Bone marrow (tissue), 2 donors: ENCODE results near the gene EPHB3.
"Not testable (repeated sequence)": the region's sequence is repeated elsewhere in the genome, so short reads cannot be mapped to it uniquely, and the experiment has no call there.

Source experiments
- DNase-seq, 2 donors: peaks; one replicate each; lab custom pipeline; 2025; lab: John Stamatoyannopoulos, UW

Gene EPHB3

GRCh38 chr3:184598574-184598927, 37.0 kb downstream of the EPHB3 start:
- DNase-seq, result no peak

DNA sequence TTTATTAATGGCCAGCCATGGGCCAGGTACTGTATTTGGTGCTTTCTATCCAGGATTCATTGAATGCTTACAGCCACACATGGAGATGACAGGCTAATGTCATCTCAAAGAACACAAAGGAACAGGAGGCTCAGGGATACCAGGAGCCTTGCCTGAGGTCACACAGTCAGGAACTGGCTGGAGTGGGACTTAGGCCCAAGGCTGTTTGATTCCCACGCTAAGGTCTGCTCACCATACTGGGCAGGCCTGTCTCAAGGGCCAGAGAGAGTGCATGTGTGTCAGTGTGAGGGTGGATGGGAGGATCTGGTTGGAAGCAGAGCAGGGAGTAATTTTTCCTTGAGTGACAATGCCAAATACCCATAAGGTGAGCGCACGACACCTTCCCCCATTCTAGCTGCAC, 37.6 kb downstream of the EPHB3 start:
- no peak for DNase-seq

DNA sequence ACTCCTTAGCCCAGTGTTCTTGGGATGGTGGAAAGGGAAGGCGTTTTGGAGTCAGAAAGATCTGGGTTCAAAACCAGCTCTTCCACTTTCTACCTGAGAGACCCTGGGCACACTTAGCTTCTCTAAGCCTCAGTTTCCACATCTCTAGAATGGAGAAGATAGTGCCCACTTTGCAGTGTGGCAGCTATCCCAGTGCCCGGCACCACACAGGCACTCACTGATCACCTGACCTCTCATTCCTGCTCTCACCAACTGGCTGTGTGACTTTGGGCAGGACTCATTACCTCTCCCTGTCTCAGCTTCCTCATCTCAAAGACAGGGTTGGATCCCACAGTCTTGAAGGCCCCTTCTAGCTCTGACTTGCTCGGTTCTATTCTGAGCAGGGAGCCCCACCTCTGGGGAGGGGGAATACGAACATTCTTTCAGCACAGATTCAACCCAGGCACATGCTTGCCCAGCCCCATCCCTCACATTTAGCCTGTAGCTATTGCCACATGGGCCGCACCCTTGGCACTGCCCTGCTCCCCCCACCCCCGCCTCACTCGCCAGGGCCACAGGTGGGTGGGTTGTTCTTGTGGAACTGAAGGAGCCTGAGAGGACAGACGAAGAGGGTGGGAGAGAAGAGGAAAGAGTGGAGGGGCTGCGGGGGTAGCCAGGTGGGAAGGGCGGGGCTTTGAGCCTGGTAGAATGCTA, 39.2 kb downstream of the EPHB3 start:
- DNase-seq, result no peak

- no peak for DNase-seq
Observed at GRCh38 chr3:184601576-184602371, 40.2 kb downstream of the EPHB3 start.

- DNase-seq, result no peak
Observed at GRCh38 chr3:184602372-184603150, 41.0 kb downstream of the EPHB3 start.

GRCh38 chr3:184603151-184604030, 41.8 kb downstream of the EPHB3 start:
- DNase-seq, result no peak

GRCh38 chr3:184604039-184604601, 42.5 kb downstream of the EPHB3 start:
- DNase-seq, result no peak

GRCh38 chr3:184604615-184605290, 43.2 kb downstream of the EPHB3 start:
- no peak for DNase-seq

DNA sequence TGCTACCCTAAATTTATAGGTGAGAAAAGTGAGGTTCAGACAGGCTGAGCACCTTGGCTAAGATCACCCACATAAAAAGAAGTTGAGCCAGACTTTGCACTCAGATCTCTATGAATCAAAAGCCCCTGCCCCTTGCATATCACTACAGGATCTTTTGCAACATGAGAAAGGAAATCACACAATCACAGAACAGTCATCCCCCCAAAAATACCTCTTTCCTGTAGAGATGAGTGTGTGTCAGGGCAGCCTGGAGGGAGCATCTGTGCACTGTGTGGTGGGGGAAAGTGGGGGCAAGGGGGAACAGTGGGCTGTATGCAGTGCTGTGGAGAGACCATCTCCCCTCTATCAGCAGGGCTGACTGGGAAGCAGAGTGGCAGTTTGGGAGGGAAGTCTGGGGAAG, 46.6 kb downstream of the EPHB3 start:
- peak in 1 of 2 donors; percentile 65 for DNase-seq

DNA sequence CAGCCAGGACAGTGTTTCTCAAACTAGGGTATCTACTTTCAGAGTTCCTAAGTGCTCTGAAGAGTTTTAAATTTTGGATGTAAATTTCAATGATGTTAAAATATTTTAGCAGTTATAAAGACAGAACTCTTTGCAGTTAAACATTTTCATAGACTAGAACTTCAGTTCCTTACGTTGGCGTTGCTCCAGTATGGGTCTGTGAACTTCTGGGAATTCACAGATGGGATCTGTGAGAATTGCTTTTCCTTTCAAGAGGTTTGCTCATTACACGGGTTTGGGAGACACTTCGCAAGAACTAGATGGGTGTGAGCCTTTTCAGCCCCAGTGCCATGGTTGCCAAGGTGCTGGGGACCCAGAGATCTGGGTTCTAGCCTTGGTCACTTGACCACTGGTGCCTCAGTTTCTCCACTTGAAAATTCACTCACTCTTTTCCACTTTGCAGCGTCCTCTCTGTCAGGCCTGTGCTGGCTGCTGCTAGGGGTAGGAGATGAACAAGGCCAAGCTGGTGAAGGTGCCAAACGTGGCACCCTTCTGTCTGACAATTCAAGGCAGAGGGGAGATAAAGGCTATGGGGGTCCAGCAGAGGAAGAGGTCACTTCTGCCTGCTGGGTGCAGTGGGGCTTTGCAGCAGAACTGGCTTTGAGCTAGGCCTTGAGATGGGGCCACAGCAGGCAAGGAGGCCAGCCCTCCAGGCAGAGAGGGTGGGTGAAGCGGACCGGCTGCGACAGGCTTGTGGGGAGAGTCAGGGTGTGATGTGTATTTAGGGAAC, 48.1 kb downstream of the EPHB3 start:
- DNase-seq, result no peak

DNA sequence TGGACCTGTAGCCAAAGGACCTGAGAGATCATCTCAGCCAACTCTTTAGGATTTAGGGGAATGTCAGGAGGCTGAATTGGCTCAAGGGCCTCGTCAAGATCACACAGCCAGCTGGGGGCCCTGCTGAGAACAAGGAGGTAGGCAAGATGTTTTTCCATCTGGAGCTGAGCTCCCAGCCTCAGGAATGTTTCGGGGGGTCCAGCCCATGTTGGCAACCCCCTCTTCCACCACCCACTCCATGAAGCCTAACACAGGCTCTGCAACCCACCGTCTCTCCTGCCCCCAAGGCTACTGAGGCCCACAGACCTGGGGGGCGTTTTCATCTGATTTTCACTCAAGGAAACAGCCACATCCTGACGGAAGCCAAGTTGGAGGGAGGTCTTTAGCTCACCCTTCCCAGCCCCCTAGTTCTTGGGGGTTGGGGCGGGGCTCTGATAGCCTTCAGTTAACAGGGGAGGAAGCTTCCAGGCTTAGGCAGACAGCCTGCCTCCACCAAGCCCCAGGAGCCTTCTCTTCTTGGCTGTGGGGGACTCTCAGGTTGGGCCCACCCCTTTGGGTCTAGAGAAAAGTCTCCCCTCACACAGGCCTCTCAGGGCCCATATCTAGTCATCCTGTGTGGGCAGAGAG, 48.8 kb downstream of the EPHB3 start:
- no peak for DNase-seq

- no peak for DNase-seq
Observed at GRCh38 chr3:184611607-184612281, 50.2 kb downstream of the EPHB3 start.

GRCh38 chr3:184615396-184615795, 53.8 kb downstream of the EPHB3 start:
- no peak for DNase-seq

GRCh38 chr3:184616436-184616835, 54.9 kb downstream of the EPHB3 start:
- no peak for DNase-seq

GRCh38 chr3:184617306-184617705, 55.7 kb downstream of the EPHB3 start:
- DNase-seq, result not testable (repeated sequence)

DNA sequence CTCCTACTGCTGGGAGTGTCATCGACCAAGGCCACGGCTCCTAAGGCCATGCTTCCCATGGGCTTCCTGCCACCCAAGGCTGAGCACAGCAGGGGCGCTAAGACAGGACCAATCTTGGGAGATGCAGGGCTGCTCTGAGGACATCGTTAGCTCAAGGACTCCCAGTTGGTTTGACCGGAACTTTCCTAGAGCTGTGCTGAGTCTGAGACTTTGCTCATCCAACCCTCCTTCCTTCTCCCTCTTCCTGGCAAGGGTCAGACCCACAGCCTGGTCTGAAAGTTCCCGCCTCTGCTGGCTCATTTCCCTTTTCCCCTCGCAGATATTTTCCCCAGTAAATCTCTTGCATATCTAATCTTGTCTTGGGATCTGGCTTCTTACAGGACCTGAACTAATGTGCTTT, 57.2 kb downstream of the EPHB3 start:
- no peak for DNase-seq

GRCh38 chr3:184619369-184619768, 57.8 kb downstream of the EPHB3 start:
- peak in 1 of 2 donors; percentile 57 for DNase-seq

DNA sequence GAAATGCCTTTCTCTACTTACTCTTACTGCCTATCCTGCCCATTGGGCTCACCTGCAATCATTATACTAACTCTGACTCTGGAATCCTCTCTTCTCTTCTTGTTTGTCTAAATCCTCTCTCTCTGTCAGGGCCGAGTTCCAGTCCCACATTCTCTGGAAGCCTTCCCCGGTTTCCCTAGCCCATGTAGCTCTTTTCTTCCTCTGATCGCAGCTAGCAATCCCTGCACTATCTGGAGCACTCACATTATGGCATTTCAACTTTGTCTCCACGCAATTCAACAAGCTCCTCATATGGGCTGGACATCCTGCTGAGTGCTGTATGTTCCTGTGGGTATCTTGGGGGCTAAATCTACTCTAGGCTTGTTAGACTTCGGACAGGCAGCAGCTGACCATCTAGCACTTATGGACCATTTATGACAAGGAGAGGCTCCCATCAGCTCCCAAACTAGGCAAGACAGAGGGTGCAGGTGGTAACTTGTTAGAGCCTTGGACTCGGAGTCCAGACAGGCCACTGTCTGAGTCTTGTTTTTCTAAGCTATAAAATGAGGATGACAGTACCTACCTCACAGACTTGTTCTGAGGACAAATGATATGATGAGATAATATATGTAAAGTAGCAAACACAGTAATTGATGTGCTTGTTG, 58.3 kb downstream of the EPHB3 start:
- DNase-seq, result no peak
